Measurements from ENCODE around the gene CACNA1B.

DNA sequence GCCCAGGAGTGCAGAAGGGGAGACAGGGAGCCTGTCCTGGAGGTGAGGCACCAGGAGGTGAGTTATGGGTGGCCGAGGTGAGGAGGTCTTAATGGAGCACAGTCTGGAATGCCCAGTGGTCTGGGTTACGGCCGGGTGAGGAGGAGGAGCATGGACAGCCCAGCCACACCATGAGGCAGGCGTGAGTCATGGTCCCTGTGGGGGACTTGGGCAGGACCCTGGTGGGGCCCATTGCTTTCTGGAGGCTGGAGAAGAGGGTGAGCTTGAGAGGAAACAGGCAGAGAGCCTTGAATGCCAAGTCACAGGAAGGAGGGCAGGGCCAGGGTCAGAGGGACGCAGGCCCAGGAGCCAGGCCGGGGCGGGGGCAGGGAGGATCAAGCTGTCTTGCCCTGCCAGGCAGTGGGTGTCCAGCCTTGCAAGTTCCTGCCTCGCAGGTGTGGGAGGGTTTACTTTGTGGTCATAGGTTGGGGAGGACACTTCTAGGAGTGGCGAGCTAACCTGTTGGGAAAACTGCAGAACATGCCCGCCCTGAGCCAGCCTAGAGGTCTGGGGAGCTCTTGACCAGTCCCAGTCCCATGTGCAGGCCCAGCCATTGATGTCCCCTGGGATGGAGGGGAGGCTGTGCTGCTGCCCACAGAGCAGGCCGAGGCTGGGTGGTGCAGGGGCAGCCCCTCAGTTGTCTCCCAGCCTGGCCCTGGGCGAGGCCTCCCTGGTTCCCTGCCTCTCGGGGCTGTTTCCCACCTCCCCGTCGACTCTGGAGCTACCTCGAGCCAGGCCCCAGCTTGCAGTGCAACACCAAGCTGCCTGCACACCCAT is 2.8 kb downstream of the CACNA1B start:
- TF ChIP-seq POLR2AphosphoS5 (IDR thresholded peaks at IDR 0.05): no peak
- TF ChIP-seq, protein P1, sequence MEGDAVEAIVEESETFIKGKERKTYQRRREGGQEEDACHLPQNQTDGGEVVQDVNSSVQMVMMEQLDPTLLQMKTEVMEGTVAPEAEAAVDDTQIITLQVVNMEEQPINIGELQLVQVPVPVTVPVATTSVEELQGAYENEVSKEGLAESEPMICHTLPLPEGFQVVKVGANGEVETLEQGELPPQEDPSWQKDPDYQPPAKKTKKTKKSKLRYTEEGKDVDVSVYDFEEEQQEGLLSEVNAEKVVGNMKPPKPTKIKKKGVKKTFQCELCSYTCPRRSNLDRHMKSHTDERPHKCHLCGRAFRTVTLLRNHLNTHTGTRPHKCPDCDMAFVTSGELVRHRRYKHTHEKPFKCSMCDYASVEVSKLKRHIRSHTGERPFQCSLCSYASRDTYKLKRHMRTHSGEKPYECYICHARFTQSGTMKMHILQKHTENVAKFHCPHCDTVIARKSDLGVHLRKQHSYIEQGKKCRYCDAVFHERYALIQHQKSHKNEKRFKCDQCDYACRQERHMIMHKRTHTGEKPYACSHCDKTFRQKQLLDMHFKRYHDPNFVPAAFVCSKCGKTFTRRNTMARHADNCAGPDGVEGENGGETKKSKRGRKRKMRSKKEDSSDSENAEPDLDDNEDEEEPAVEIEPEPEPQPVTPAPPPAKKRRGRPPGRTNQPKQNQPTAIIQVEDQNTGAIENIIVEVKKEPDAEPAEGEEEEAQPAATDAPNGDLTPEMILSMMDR (IDR thresholded peaks at IDR 0.05): no peak

All from sigmoid colon (tissue), 4 donors.